Left renal cortex interstitium (tissue), 4 donors: ENCODE results near the gene TMEM176A. TPM values are rescaled to one million over a fixed set of nuclear protein-coding genes. Genes with fewer than 3 reads are reported as not detected.

Experiments used
- DNase-seq, 4 donors: peaks; one replicate each; pipeline ENCODE4 v3.0.0-alpha.2; 2013; ENCODE audit warnings: low read depth in 4 of 4, low spot score in 2 of 4, missing footprints in 1 of 4
- polyA plus RNA-seq, 4 donors: library from polyadenylated mRNA; unstranded; fragments of 120-200 nt; gene quantifications; one replicate each; pipeline ENCODE4 v1.2.1, GENCODE V29; 2013; ENCODE audit not compliant: insufficient read length in 4 of 4

Gene TMEM176A
- polyA plus RNA-seq, 4 donors = 74.3 to 122 (median 96.8) TPM

DNA sequence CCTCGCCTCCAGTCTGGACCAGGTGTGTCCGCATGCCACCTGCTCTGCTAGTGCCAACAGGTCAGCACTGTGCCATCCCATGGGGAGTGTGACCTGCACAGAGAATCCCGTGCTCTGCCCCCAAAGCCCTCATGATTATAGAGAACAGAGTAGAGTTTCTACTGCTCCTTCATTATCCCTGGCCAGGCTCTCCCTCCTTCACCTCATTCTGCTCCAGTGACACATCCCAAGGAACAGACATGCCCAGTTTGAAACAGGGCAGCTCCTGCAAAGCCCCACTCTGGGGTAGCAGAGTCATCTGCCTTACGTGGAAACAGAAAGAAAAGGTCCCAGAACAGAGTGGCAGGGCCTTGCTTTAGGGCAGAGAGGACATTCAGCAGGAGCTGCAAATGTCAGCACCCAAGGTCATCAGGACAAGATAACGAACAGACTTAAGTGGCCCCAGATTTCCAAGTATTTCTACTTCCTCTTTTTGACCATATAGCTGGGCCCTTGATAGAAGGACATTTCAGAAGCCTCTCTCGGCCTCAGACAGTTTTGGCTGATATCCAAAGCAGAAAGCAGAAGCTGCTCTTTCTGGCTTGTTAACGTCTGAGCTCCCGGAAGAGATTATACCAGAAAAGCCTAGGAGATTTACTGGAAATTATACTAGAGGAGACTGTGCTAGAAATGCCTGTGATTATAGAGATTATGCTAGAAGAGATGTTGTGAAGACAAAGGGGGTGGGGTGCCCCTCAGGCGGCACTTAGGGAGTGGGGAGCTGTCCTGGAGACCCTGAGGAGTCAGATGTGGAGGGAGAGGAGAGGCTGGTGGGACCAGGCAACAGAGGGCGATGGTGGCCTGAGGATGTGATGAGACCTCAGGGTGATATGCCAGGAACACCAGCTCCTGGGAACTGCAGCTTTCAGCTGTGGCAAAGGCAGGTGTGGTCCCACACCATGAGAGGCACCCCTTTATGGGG lies 13.0 kb upstream of the TMEM176A start:
- no peak for DNase-seq

- no peak for DNase-seq
These were observed 11.9 kb upstream of the TMEM176A start for GRCh38 chr7:150788474-150789269.

- no peak for DNase-seq
These were observed 10.0 kb upstream of the TMEM176A start for GRCh38 chr7:150790416-150791075.

- no peak for DNase-seq
These were observed 9.3 kb upstream of the TMEM176A start for GRCh38 chr7:150791304-150791703.

DNA sequence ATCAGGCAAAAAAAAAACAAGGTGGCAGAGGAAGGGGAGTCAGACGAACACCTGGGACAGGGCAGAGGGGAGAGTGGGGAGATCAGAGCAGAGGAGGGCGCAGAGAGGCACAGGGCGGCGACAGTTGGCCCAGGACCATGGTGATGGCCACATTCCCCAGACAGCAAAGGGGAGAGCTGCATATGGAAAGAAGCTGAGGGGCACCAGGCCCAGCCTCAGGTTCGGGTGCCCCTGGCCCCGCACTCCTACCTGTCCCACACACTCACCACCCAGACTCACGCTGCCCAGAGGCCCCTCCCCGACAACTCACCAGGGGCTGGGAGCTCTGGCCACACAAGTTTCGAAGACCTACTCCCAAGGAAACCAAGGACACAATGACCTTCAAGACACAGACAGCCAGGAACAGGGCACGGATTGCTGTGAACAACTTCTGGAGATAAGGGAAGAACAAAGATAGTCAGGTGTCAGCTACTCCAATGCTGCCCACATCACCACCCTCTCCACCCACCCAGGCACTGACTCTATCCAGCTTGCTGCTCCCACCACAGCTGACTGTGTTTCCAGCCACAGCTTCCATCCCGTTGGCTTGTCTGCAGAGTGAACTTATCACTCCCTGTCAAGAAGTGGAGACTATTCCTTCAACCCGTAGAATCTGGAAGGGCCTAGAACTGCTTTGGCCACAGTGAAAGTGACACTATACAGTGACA lies 8.7 kb upstream of the TMEM176A start:
- no peak for DNase-seq

DNA sequence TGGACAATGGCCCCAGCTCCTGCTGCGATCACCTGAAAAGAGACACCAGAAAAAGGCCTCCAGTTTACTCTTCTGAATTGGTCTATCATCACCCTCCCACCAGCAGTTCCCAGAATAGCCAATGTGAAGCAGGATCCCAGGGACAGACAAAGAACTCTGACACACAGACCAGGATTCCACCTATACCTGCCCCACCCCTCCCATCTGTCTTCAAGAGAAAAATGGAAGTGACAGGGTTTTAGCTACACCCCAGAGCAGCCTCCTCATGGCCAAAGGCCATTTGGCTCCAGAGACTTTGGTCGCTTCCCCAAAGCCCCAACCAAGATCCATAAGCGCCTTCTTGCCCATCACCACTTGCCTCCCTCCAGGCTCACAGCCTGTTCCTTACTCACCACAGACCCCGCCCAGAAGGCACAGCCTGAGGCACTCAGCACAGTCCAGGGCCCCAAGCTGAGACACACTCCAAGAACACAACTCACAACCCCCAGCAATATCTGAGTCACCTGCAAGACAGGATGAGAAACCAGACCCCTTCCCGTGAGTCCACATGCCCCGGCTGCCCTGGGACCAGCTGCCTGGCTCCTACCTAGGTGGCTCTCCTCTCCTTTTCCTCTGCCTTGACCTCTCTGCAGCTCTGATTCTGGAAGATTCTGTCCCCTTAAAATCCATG lies 6.9 kb upstream of the TMEM176A start:
- DNase-seq = no peak

GRCh38 chr7:150797661-150798060 lies 2.9 kb upstream of the TMEM176A start:
- no peak for DNase-seq

GRCh38 chr7:150799156-150799555 lies 1.4 kb upstream of the TMEM176A start:
- DNase-seq = no peak

GRCh38 chr7:150799741-150800580 lies 608 bp upstream of the TMEM176A start, which contains the start of gene TMEM176B:
TMEM176B (minus strand) TSS chr7:150800364; CDS start chr7:150796569, 3,795 bp downstream.
- no peak for DNase-seq

- DNase-seq = no peak
These were observed 825 bp downstream of the TMEM176A start for GRCh38 chr7:150801242-150801945.

DNA sequence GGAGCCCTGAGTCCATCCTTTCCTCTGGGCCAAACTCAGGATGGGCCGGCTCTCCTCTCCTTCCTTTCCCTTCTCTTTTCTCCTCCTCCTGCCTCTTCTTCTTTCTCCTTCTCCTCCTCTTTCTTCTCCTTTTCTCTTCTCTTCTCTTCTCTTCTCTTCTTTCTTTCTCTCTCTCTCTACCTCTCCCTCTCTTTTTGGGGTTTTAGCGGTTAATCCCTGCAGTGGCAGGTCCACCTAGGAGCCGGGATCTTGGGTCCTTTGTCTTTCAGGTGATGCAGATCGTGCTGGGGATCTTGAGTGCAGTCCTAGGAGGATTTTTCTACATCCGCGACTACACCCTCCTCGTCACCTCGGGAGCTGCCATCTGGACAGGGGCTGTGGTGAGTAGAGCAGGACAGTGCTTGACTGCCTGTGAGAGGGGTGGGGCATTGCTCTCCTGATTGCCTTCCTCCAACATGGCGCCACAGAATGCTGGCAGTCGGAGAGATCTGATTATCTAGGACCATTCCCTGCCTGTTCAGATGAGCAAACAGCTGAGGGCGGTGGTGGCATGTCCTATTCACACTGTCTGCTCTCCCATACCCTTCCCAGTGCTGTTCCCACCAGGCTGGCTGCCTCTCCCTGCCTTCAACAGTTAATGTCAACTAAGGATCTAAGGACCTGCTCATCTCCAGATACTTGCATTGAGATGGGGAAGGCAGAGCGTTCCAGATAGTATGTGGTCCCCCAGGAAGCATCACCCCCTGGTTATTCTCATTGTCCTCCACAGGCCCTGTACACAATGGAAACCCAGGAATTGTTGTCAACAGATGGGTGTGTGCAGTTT lies 1.6 kb downstream of the TMEM176A start:
- no peak for DNase-seq

GRCh38 chr7:150803161-150803860 lies 2.7 kb downstream of the TMEM176A start:
- no peak for DNase-seq

DNA sequence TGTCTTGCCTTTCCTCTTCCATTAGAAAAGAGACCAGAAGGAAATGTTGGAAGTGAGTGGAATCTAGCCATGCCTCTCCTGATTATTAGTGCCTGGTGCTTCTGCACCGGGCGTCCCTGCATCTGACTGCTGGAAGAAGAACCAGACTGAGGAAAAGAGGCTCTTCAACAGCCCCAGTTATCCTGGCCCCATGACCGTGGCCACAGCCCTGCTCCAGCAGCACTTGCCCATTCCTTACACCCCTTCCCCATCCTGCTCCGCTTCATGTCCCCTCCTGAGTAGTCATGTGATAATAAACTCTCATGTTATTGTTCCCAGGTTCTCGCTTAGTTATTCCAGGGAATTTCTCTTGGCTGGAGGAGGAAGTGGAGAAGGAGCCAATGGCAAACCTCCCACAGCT lies 4.2 kb downstream of the TMEM176A start:
- no peak for DNase-seq

GRCh38 chr7:150805864-150806263 lies 5.3 kb downstream of the TMEM176A start:
- DNase-seq = no peak

- DNase-seq = no peak
These were observed 5.9 kb downstream of the TMEM176A start for GRCh38 chr7:150806454-150806853.

- DNase-seq = no peak
These were observed 6.3 kb downstream of the TMEM176A start for GRCh38 chr7:150806863-150807262.
